H9 (cell line): ENCODE measurements around the gene RAB11A. TPM values are rescaled to one million over a fixed set of nuclear protein-coding genes. Genes with fewer than 3 reads are reported as not detected.

Experiments used
- DNase-seq: peaks from one replicate; pipeline ENCODE4 v3.0.0-alpha.2; 2017
- H2AFZ ChIP-seq: one replicate; pipeline ENCODE4 v1.6.1; 2013; ENCODE audit warnings: mild to moderate bottlenecking, low read length, control low read depth, moderate library complexity
- H2AK5ac ChIP-seq: 2 replicates; pipeline ENCODE4 v1.6.1; 2013; ENCODE audit warnings: low read length, control low read depth, mixed read lengths; ENCODE audit not compliant: insufficient read length
- H2BK120ac ChIP-seq: one replicate; pipeline ENCODE4 v1.6.1; 2013; ENCODE audit warnings: low read depth, mild to moderate bottlenecking, low read length, control low read depth, inconsistent platforms; ENCODE audit not compliant: poor library complexity, severe bottlenecking
- H2BK12ac ChIP-seq: 2 replicates; pipeline ENCODE4 v1.6.1; 2013; ENCODE audit warnings: low read length, control low read depth, mixed read lengths, low read depth; ENCODE audit not compliant: insufficient read length
- H2BK15ac ChIP-seq: 2 replicates; pipeline ENCODE4 v1.6.1; 2013; ENCODE audit warnings: low read depth, low read length, control low read depth
- H2BK20ac ChIP-seq: one replicate; pipeline ENCODE4 v1.6.1; 2013; ENCODE audit warnings: low read depth, mild to moderate bottlenecking, low read length, control low read depth, inconsistent platforms; ENCODE audit not compliant: poor library complexity, severe bottlenecking
- H2BK5ac ChIP-seq: 2 replicates; pipeline ENCODE4 v1.6.1; 2013; ENCODE audit warnings: low read length, control low read depth, mixed read lengths; ENCODE audit not compliant: insufficient read length
- H3K14ac ChIP-seq: 2 replicates; pipeline ENCODE4 v1.6.1; 2013; ENCODE audit warnings: low read length, control low read depth; ENCODE audit not compliant: insufficient read depth
- H3K18ac ChIP-seq: 2 replicates; pipeline ENCODE4 v1.6.1; 2013; ENCODE audit warnings: low read depth, mild to moderate bottlenecking, mixed read lengths, low read length, control low read depth; ENCODE audit not compliant: insufficient read length
- H3K23ac ChIP-seq: 2 replicates; pipeline ENCODE4 v1.6.1; 2013; ENCODE audit warnings: low read length, control low read depth, mixed read lengths, low read depth; ENCODE audit not compliant: insufficient read length
- H3K23me2 ChIP-seq: 2 replicates; pipeline ENCODE4 v1.6.1; 2013; ENCODE audit warnings: low read depth, mild to moderate bottlenecking, mixed read lengths, low read length, control low read depth; ENCODE audit not compliant: insufficient read length, poor library complexity, severe bottlenecking
- H3K27ac ChIP-seq: 2 replicates; pipeline ENCODE4 v1.5.1; 2013; ENCODE audit warnings: low read length, control low read depth, mixed read lengths, low read depth; ENCODE audit not compliant: insufficient read length
- H3K27me3 ChIP-seq: 2 replicates; pipeline ENCODE4 v1.6.1; 2013; ENCODE audit warnings: low read length, control low read depth, inconsistent platforms; ENCODE audit not compliant: insufficient read depth
- H3K4ac ChIP-seq: 2 replicates; pipeline ENCODE4 v1.6.1; 2013; ENCODE audit warnings: low read depth, mild to moderate bottlenecking, control low read depth, inconsistent platforms, low read length, moderate library complexity
- H3K4me1 ChIP-seq: 2 replicates; pipeline ENCODE4 v1.6.1; 2013; ENCODE audit warnings: low read length, control low read depth, inconsistent platforms; ENCODE audit not compliant: insufficient read depth
- H3K4me2 ChIP-seq: 2 replicates; pipeline ENCODE4 v1.6.1; 2013; ENCODE audit warnings: low read length, control low read depth, mixed read lengths; ENCODE audit not compliant: insufficient read length, insufficient read depth
- H3K56ac ChIP-seq: 2 replicates; pipeline ENCODE4 v1.6.1; 2013; ENCODE audit warnings: low read depth, mild to moderate bottlenecking, mixed read lengths, low read length, control low read depth; ENCODE audit not compliant: insufficient read length
- H3K79me1 ChIP-seq: 2 replicates; pipeline ENCODE4 v1.6.1; 2013; ENCODE audit warnings: low read depth, mild to moderate bottlenecking, moderate library complexity, low read length, control low read depth, inconsistent platforms; ENCODE audit not compliant: insufficient read depth, poor library complexity, severe bottlenecking
- H3K79me2 ChIP-seq: 2 replicates; pipeline ENCODE4 v1.6.1; 2013; ENCODE audit warnings: low read length, control low read depth, inconsistent platforms; ENCODE audit not compliant: insufficient read depth
- H3K9ac ChIP-seq: 2 replicates; pipeline ENCODE4 v1.6.1; 2013; ENCODE audit warnings: low read length, control low read depth, mixed read lengths; ENCODE audit not compliant: insufficient read length; ENCODE audit errors: extremely low read depth
- H3K9me3 ChIP-seq: one replicate; pipeline ENCODE4 v1.6.1; 2013; ENCODE audit warnings: low read depth, low read length, inconsistent platforms; ENCODE audit not compliant: control insufficient read depth
- H3T11ph ChIP-seq: one replicate; pipeline ENCODE4 v1.6.1; 2013; ENCODE audit warnings: mild to moderate bottlenecking, low read length, control low read depth, inconsistent platforms
- H4K20me1 ChIP-seq: one replicate; pipeline ENCODE4 v1.6.1; 2013; ENCODE audit not compliant: control insufficient read depth, insufficient read length, insufficient read depth
- H4K5ac ChIP-seq: 2 replicates; pipeline ENCODE4 v1.6.1; 2013; ENCODE audit warnings: low read depth, mild to moderate bottlenecking, mixed read lengths, low read length, control low read depth; ENCODE audit not compliant: insufficient read length
- H4K8ac ChIP-seq: replicated peaks from 2 replicates; pipeline ENCODE4 v1.6.1; 2013; ENCODE audit warnings: low read length, control low read depth, mixed read lengths, low read depth; ENCODE audit not compliant: insufficient read length
- H4K91ac ChIP-seq: 2 replicates; pipeline ENCODE4 v1.6.1; 2013; ENCODE audit warnings: low read depth, mild to moderate bottlenecking, moderate library complexity, mixed read lengths, low read length, control low read depth; ENCODE audit not compliant: insufficient read length
- H3K27ac Mint-ChIP-seq, 3 experiments: 2 replicates in 2 of 3; 3 replicates in 1 of 3; pipeline ENCODE4 v1.8.0; 2020 to 2021; ENCODE audit warnings: mixed read lengths in 3 of 3, mild to moderate bottlenecking in 1 of 3, moderate library complexity in 1 of 3
- H3K27me3 Mint-ChIP-seq: 2 replicates; pipeline ENCODE4 v1.8.0; 2021; ENCODE audit warnings: low read depth, mild to moderate bottlenecking, moderate library complexity, mixed read lengths
- H3K36me3 Mint-ChIP-seq, 3 experiments: 2 replicates in 2 of 3; 3 replicates in 1 of 3; pipeline ENCODE4 v1.8.0; 2020 to 2021; ENCODE audit warnings: low read depth in 3 of 3, mixed read lengths in 3 of 3; ENCODE audit not compliant: insufficient read depth in 1 of 3
- H3K4me1 Mint-ChIP-seq, 2 experiments: 2 replicates each; pipeline ENCODE4 v1.8.0; 2020; ENCODE audit warnings: mixed read lengths in 2 of 2
- H3K4me3 Mint-ChIP-seq, 2 experiments: 2 replicates in 1 of 2; 3 replicates in 1 of 2; pipeline ENCODE4 v1.8.0; 2020 to 2021; ENCODE audit warnings: mild to moderate bottlenecking in 2 of 2, mixed read lengths in 2 of 2, moderate library complexity in 1 of 2
- H3K9me3 Mint-ChIP-seq, 2 experiments: 2 replicates in 1 of 2; 3 replicates in 1 of 2; pipeline ENCODE4 v1.8.0; 2020; ENCODE audit warnings: mild to moderate bottlenecking in 2 of 2, mixed read lengths in 2 of 2, moderate library complexity in 1 of 2
- WGBS: extraction: QIAGEN DNeasy Blood & Tissue Kit; methylation state at CpG from one replicate; pipeline ENCODE4 v1.1.7; 2013; ENCODE audit warnings: missing lambda C conversion rate, low lambda C conversion rate, mixed read lengths; ENCODE audit not compliant: insufficient read length; ENCODE audit errors: extremely low coverage; 5-methylcytosine and 5-hydroxymethylcytosine counted together
- total RNA-seq: library from RNA; stranded (reverse); gene quantifications from 2 replicates; pipeline ENCODE4 v1.2.1, GENCODE V29; 2021
- TF ChIP-seq, protein P1 (sequence below): fragments of 200-600 bp; sonication (generic); conservative IDR thresholded peaks from 3 replicates; pipeline ENCODE4 v1.8.0; 2021; ENCODE audit warnings: antibody characterized with exemption, mild to moderate bottlenecking

RAB11A gene
- total RNA-seq, 1 experiment from 2014 or later, result 217 TPM

DNA sequence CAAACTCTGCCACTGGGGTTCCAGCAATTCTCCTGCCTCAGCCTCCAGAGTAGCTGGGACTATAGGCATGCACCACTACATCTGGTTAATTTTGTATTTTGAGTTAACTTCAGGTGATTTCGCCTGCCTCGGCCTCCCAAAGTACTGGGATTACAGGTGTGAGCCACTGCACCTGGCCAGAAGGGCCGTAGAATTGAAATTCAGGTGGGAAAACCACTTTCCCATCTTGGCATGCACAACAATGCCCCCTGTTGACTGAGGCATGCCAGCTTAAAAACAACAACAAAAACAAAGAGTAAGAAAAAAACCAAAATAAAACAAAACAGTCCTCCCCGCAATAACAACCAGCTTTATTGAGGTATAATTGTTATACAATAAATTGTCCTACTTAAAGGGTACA is 32.6 kb upstream of the RAB11A start:
- peak; percentile 62 for DNase-seq
- Histone ChIP-seq H3K14ac (no peak overlapping the region), H3K4me1 (peaks cover 10% of the 10 kb centered on the region; the same call in 1 of the 2 replicates), H3T11ph (no peak overlapping the region), H3K4ac (no peak overlapping the region), H3K4me2 (no peak overlapping the region), H2BK120ac (no peak overlapping the region), H4K8ac (no peak overlapping the region), H3K79me1 (no peaks in the 10 kb centered on the region), H3K9ac (no peak overlapping the region), H3K56ac (no peak overlapping the region), H2AK5ac (no peak overlapping the region), H3K79me2 (no peaks in the 10 kb centered on the region), H4K91ac (no peak overlapping the region), H2BK12ac (no peak overlapping the region), H2BK15ac (no peak overlapping the region), H3K9me3 (no peaks in the 10 kb centered on the region), H4K20me1 (no peaks in the 10 kb centered on the region), H3K23me2 (no peaks in the 10 kb centered on the region), H3K23ac (no peak overlapping the region), H3K27me3 (no peaks in the 10 kb centered on the region), H2BK5ac (no peak overlapping the region), H3K27ac (no peak overlapping the region), H2AFZ (no peak overlapping the region), H3K18ac (no peak overlapping the region), H4K5ac (no peak overlapping the region), H2BK20ac (no peak overlapping the region)
- no CpG with 5 or more reads among the region's 4 CpGs for WGBS
- no peaks in the 10 kb centered on the region; a peak in 1 of 7 replicates for H3K36me3 Mint-ChIP-seq
- H3K4me3 Mint-ChIP-seq, result no peak overlapping the region
- H3K27ac Mint-ChIP-seq, result peak overlapping the region in 2 of 3 experiments; percentile 26 to 68; a peak in 2 of 7 replicates
- TF ChIP-seq, protein P1, sequence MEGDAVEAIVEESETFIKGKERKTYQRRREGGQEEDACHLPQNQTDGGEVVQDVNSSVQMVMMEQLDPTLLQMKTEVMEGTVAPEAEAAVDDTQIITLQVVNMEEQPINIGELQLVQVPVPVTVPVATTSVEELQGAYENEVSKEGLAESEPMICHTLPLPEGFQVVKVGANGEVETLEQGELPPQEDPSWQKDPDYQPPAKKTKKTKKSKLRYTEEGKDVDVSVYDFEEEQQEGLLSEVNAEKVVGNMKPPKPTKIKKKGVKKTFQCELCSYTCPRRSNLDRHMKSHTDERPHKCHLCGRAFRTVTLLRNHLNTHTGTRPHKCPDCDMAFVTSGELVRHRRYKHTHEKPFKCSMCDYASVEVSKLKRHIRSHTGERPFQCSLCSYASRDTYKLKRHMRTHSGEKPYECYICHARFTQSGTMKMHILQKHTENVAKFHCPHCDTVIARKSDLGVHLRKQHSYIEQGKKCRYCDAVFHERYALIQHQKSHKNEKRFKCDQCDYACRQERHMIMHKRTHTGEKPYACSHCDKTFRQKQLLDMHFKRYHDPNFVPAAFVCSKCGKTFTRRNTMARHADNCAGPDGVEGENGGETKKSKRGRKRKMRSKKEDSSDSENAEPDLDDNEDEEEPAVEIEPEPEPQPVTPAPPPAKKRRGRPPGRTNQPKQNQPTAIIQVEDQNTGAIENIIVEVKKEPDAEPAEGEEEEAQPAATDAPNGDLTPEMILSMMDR, result peak; percentile 72
- peaks cover 22 to 30% of the 10 kb centered on the region in 2 experiments for H3K4me1 Mint-ChIP-seq
- no peaks in the 10 kb centered on the region; the same call in 1 of the 2 replicates for H3K27me3 Mint-ChIP-seq
- no peaks in the 10 kb centered on the region; a peak in 2 of 5 replicates for H3K9me3 Mint-ChIP-seq
